Upper lobe of left lung (tissue), 4 donors: ENCODE measurements around the gene ASB4.

Experiments used
- CTCF ChIP-seq, 6 experiments: fragments of 450-650 bp in 4 of 6; fragments of 200-600 bp in 2 of 6; sonication (generic) in 2 of 6; IDR thresholded peaks; one replicate each; pipeline ENCODE4 v1.5.1; 2016 to 2019; ENCODE audit warnings: antibody characterized with exemption in 6 of 6
- EP300 ChIP-seq, 4 donors: sonication (generic); formaldehyde crosslinking; IDR thresholded peaks; one replicate each; pipeline ENCODE4 v1.5.1; 2017; ENCODE audit warnings: antibody characterized with exemption in 4 of 4, control low read depth in 2 of 4
- POLR2A ChIP-seq, 4 donors: fragments of 450-650 bp; IDR thresholded peaks; one replicate each; pipeline ENCODE4 v1.5.1; 2016 to 2017; ENCODE audit warnings: antibody characterized with exemption in 4 of 4, mild to moderate bottlenecking in 2 of 4
- POLR2AphosphoS5 ChIP-seq, 2 donors: sonication (generic); formaldehyde crosslinking; IDR thresholded peaks; one replicate each; pipeline ENCODE4 v1.5.1; 2017; ENCODE audit warnings: antibody characterized with exemption in 2 of 2

GRCh38 chr7:95536656-95537311 lies 51.0 kb downstream of the ASB4 start:
- TF ChIP-seq CTCF (IDR thresholded peaks at IDR 0.05) (no peak), EP300 (IDR thresholded peaks at IDR 0.05) (no peak), POLR2AphosphoS5 (IDR thresholded peaks at IDR 0.05) (no peak), POLR2A (IDR thresholded peaks at IDR 0.05) (no peak)
